ENCODE measurements around the gene PRMT7. TPM values are rescaled to one million over a fixed set of nuclear protein-coding genes. Genes with fewer than 3 reads are reported as not detected.

The PRMT7 gene
- total and polyA plus RNA-seq, 2 donors (not counting 1 experiment from before 2014, with no cell fraction given) = 76.9 to 80.4 TPM

DNA sequence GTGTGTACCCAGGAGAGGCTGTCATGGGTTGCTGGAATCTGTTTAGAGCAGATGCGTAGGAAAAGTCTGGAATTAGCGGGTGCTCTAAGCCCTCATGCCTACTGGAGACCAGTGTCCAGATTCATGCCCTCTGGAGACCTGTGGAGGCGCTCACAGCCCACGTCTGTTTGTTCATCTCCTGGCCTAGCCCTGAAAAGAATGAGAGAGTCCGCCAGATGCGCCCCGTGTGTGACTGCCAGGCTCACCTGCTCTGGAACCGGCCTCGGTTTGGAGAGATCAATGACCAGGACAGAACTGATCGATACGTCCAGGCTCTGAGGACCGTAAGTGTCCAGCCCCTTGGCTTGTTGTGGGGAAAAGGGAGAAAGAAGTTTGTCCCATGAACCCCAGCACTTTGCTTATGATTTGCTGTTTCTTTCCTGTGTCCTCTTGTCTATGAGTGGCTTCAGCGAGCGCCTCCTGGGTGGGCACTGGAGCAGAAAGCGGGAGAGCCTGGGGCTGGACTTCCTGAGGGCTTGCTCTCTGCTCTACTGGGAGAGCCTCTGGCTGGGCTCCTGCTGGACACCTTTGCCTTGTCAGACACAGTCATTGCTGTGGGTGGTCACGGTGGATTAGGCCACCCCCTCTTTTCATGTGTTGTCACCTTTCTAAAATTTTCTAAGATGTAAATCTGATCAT, 35.3 kb downstream of the PRMT7 start:
- no peak for ATAC-seq (ENCODE audit: low read depth)
- POLR2A ChIA-PET = no interaction called here
- Mint-ChIP-seq H3K4me1 (no peaks in the 10 kb centered on the region), H3K27me3 (no peaks in the 10 kb centered on the region), H3K9me3 (ENCODE audit: insufficient read depth) (no peaks in the 10 kb centered on the region), H3K4me3 (no peak overlapping the region), H3K27ac (no peak overlapping the region)
- WGBS (ENCODE audit: insufficient coverage) = 99% methylated on average over 16 of the region's 16 CpGs
- intact Hi-C loops (cut with micrococcal nuclease) = no loop called here
- no peaks in the 10 kb centered on the region for H3K79me2 ChIP-seq (ENCODE audit: control insufficient read depth, insufficient read depth, low read length)
- no peak overlapping the region for H2AFZ ChIP-seq (ENCODE audit: insufficient read depth, low read depth, low read length, poor library complexity, severe bottlenecking)
- CTCF ChIA-PET = no interaction called here
- no peaks in the 10 kb centered on the region for H3K27me3 ChIP-seq (replicated peaks in 1 of 4; ENCODE audit: control extremely low read depth in 1 of 4, control insufficient read depth in 3 of 4, insufficient read depth in 4 of 4, low read length in 3 of 4)
- no peaks in the 10 kb centered on the region for H4K20me1 ChIP-seq (ENCODE audit: control insufficient read depth, insufficient read depth, low read length, poor library complexity, severe bottlenecking)
- H3K4me3 ChIP-seq (ENCODE audit: control extremely low read depth in 1 of 5, extremely low read depth in 1 of 5, insufficient read depth in 1 of 5, low read depth in 2 of 5, low read length in 4 of 5) = no peak overlapping the region
- H3K27ac ChIP-seq (ENCODE audit: low read length in 2 of 2) = no peak overlapping the region
- H3K9me3 ChIP-seq (ENCODE audit: control extremely low read depth in 1 of 3, control insufficient read depth in 2 of 3, insufficient read depth in 1 of 3, low read length in 2 of 3) = no peaks in the 10 kb centered on the region
- no peak for DNase-seq
- H3K36me3 ChIP-seq (replicated peaks in 1 of 2; ENCODE audit: control extremely low read depth in 1 of 2, control insufficient read depth in 1 of 2, extremely low read depth in 1 of 2, insufficient read depth in 2 of 2, low read length in 1 of 2) = peaks cover 19 to 73% of the 10 kb centered on the region in 2 experiments
- H3K4me1 ChIP-seq (ENCODE audit: control insufficient read depth in 2 of 2, insufficient read depth in 2 of 2, low read length in 2 of 2) = no peaks in the 10 kb centered on the region
- no peak overlapping the region for H3K9ac ChIP-seq (ENCODE audit: low read length)
- no peak for TF ChIP-seq EZH2 (IDR thresholded peaks at IDR 0.05; ENCODE audit: borderline replicate concordance, insufficient read depth, low read depth, low read length, poor library complexity, severe bottlenecking)
- TF ChIP-seq, protein P1, sequence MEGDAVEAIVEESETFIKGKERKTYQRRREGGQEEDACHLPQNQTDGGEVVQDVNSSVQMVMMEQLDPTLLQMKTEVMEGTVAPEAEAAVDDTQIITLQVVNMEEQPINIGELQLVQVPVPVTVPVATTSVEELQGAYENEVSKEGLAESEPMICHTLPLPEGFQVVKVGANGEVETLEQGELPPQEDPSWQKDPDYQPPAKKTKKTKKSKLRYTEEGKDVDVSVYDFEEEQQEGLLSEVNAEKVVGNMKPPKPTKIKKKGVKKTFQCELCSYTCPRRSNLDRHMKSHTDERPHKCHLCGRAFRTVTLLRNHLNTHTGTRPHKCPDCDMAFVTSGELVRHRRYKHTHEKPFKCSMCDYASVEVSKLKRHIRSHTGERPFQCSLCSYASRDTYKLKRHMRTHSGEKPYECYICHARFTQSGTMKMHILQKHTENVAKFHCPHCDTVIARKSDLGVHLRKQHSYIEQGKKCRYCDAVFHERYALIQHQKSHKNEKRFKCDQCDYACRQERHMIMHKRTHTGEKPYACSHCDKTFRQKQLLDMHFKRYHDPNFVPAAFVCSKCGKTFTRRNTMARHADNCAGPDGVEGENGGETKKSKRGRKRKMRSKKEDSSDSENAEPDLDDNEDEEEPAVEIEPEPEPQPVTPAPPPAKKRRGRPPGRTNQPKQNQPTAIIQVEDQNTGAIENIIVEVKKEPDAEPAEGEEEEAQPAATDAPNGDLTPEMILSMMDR (IDR thresholded peaks at IDR 0.05) = no peak
- no peak overlapping the region for H3K4me2 ChIP-seq (replicated peaks; ENCODE audit: low read depth, low read length, poor library complexity, severe bottlenecking)

DNA sequence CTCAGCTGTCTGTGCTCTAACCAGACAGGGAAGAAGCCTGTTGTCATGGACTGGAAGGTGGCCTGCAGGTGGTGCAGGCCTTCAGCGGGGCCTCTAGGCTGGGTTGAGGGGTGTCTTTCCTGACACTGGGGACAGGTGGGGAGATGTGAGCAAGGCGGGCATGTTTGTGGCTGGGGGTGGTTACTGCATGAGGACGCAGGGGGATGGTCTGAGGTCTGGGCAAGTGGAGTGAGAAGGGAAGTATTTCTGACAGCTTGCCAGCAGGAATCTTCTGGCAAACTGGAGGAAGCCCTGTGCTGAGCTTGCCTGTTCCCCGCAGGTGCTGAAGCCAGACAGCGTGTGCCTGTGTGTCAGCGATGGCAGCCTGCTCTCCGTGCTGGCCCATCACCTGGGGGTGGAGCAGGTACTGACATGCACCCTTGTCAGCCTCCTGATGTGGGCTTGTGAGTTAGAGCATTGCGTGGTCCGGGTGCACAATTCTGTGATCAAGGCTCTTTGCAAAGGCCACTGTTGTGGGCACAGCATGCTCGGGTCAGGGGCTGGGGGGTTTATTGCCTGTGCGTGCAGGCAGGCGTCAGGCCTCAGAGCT, 36.2 kb downstream of the PRMT7 start:
- no peak overlapping the region for H3K4me3 ChIP-seq (ENCODE audit: control extremely low read depth in 1 of 5, extremely low read depth in 1 of 5, insufficient read depth in 1 of 5, low read depth in 2 of 5, low read length in 4 of 5)
- no peak overlapping the region for H3K9ac ChIP-seq (ENCODE audit: low read length)
- no peaks in the 10 kb centered on the region for H3K27me3 ChIP-seq (replicated peaks in 1 of 4; ENCODE audit: control extremely low read depth in 1 of 4, control insufficient read depth in 3 of 4, insufficient read depth in 4 of 4, low read length in 3 of 4)
- no peaks in the 10 kb centered on the region for H4K20me1 ChIP-seq (ENCODE audit: control insufficient read depth, insufficient read depth, low read length, poor library complexity, severe bottlenecking)
- H3K4me3 Mint-ChIP-seq = no peak overlapping the region
- CTCF ChIA-PET = no interaction called here
- TF ChIP-seq, protein P1 (IDR thresholded peaks at IDR 0.05) = no peak
- no peak for TF ChIP-seq EZH2 (IDR thresholded peaks at IDR 0.05; ENCODE audit: borderline replicate concordance, insufficient read depth, low read depth, low read length, poor library complexity, severe bottlenecking)
- H3K9me3 ChIP-seq (ENCODE audit: control extremely low read depth in 1 of 3, control insufficient read depth in 2 of 3, insufficient read depth in 1 of 3, low read length in 2 of 3) = no peaks in the 10 kb centered on the region
- no peaks in the 10 kb centered on the region for H3K4me1 Mint-ChIP-seq
- no peak overlapping the region for H3K27ac Mint-ChIP-seq
- no peak overlapping the region for H3K4me2 ChIP-seq (replicated peaks; ENCODE audit: low read depth, low read length, poor library complexity, severe bottlenecking)
- WGBS (ENCODE audit: insufficient coverage) = 57% methylated on average over 12 of the region's 12 CpGs
- no peaks in the 10 kb centered on the region for H3K27me3 Mint-ChIP-seq
- POLR2A ChIA-PET = no interaction called here
- H3K79me2 ChIP-seq (ENCODE audit: control insufficient read depth, insufficient read depth, low read length) = no peaks in the 10 kb centered on the region
- H3K36me3 ChIP-seq (replicated peaks in 1 of 2; ENCODE audit: control extremely low read depth in 1 of 2, control insufficient read depth in 1 of 2, extremely low read depth in 1 of 2, insufficient read depth in 2 of 2, low read length in 1 of 2) = peaks cover 19 to 77% of the 10 kb centered on the region in 2 experiments
- no peak for ATAC-seq (ENCODE audit: low read depth)
- H3K9me3 Mint-ChIP-seq (ENCODE audit: insufficient read depth) = no peaks in the 10 kb centered on the region
- no peaks in the 10 kb centered on the region for H3K4me1 ChIP-seq (ENCODE audit: control insufficient read depth in 2 of 2, insufficient read depth in 2 of 2, low read length in 2 of 2)
- no peak overlapping the region for H3K27ac ChIP-seq (ENCODE audit: low read length in 2 of 2)
- intact Hi-C loops (cut with micrococcal nuclease) = no loop called here
- no peak overlapping the region for H2AFZ ChIP-seq (ENCODE audit: insufficient read depth, low read depth, low read length, poor library complexity, severe bottlenecking)
- no peak for DNase-seq
